Small intestine (tissue), 7 donors: ENCODE data around the gene MANEAL. TPM values are rescaled to one million over a fixed set of nuclear protein-coding genes. Genes with fewer than 3 reads are reported as not detected.

ENCODE experiments used
- DNase-seq, 2 donors: peaks; one replicate each; pipeline versions ENCODE4 v3.0.0 to v3.0.0-alpha.2; 2013
- FAIRE-seq: peaks from 2 replicates; lab custom pipeline; 2012; peaks lifted over from hg19 to GRCh38; lab: Jason Lieb, UNC
- H3K27ac ChIP-seq, 3 donors: one replicate each; pipeline ENCODE4 v1.5.1; 2013; ENCODE audit warnings: low read length in 2 of 3, mild to moderate bottlenecking in 2 of 3, control low read depth in 1 of 3, inconsistent platforms in 1 of 3, low read depth in 1 of 3, moderate library complexity in 1 of 3
- H3K27me3 ChIP-seq, 3 donors: one replicate each; pipeline ENCODE4 v1.6.1; 2013; ENCODE audit warnings: low read length in 3 of 3, inconsistent platforms in 1 of 3; ENCODE audit not compliant: control insufficient read depth in 3 of 3, insufficient read depth in 3 of 3
- H3K36me3 ChIP-seq, 3 donors: one replicate each; pipeline ENCODE4 v1.6.1; 2013; ENCODE audit warnings: low read length in 3 of 3, inconsistent platforms in 1 of 3, low read depth in 1 of 3, mild to moderate bottlenecking in 1 of 3, moderate library complexity in 1 of 3; ENCODE audit not compliant: control insufficient read depth in 3 of 3, insufficient read depth in 2 of 3
- H3K4me1 ChIP-seq, 3 donors: one replicate each; pipeline ENCODE4 v1.6.1; 2013; ENCODE audit warnings: low read length in 2 of 3, inconsistent platforms in 1 of 3, low read depth in 1 of 3, mild to moderate bottlenecking in 1 of 3, moderate library complexity in 1 of 3; ENCODE audit not compliant: control insufficient read depth in 3 of 3, insufficient read depth in 2 of 3
- H3K4me3 ChIP-seq, 3 donors: one replicate each; pipeline ENCODE4 v1.5.1; 2013; ENCODE audit warnings: low read length in 3 of 3, control low read depth in 1 of 3, inconsistent platforms in 1 of 3, low read depth in 1 of 3, mild to moderate bottlenecking in 1 of 3, moderate library complexity in 1 of 3
- H3K9me3 ChIP-seq, 2 donors: one replicate each; pipeline ENCODE4 v1.6.1; 2013; ENCODE audit warnings: low read depth in 1 of 2, low read length in 1 of 2; ENCODE audit not compliant: control insufficient read depth in 2 of 2, insufficient read depth in 1 of 2
- WGBS, 3 donors: extraction: QIAGEN DNeasy Blood & Tissue Kit; methylation state at CpG; one replicate each; pipeline ENCODE4 v1.1.7; 2013; 5-methylcytosine and 5-hydroxymethylcytosine counted together
- polyA plus RNA-seq, 4 donors: library from polyadenylated mRNA; stranded (reverse) in 3 of 4; unstranded in 1 of 4; fragments of 200-250 nt in 3 of 4; fragments of 120-200 nt in 1 of 4; gene quantifications; one replicate each; pipeline versions ENCODE4 v1.2.1 to v1.2.3, GENCODE V29; 2013
- donor health status: healthy with polysubstance abuse.
- donor health status: control.
- donor health status: control.
- donor health status: Bipolar disorder and iron deficiency.
- donor health status: healthy.

The MANEAL gene
- polyA plus RNA-seq, 4 donors = 0.81 to 6.1 (median 2.3) TPM

DNA sequence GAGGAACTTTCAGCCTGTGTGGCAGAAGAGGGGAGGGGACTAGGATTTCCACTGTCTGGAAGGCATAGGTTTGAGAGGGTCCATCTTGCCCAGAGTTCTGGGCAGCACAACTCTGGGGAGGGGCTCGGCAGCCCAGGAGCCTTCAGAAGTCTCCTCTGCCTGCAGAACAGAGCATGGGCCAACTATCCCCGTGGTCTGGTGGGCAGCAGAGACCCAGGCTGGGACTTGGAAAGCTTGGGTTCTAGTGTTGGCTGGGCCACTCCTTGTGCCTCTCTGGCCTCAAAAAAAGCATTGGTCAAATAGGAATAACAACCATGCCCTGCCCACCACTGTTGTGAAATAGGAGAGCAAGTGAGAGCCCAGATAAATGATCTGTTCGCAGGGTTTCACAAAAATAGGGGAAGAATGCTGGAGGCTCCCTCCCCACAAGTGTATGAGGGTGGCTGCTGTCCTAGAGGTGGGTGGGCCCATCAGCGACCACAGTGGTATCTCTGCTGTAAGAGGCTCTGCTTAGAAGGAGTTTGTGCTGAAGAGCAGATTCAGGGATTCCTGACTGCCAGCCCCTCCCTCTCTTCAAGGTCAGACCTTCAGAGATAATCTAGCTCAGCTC is 37.6 kb upstream of the MANEAL start:
- FAIRE-seq = no peak
- DNase-seq = no peak
- H3K9me3 ChIP-seq = no peaks in the 10 kb centered on the region
- H3K4me3 ChIP-seq = no peak overlapping the region
- whole genome bisulfite sequencing, 3 donors = 60 to 71% (median 67%) methylated on average over 4 of the region's 4 CpGs
- no peaks in the 10 kb centered on the region for H3K36me3 ChIP-seq
- peaks cover 3 to 52% (median 16%) of the 10 kb centered on the region in 3 donors for H3K27me3 ChIP-seq
- no peaks in the 10 kb centered on the region for H3K4me1 ChIP-seq
- no peak overlapping the region for H3K27ac ChIP-seq

GRCh38 chr1:37759451-37759850 is 34.2 kb upstream of the MANEAL start:
- FAIRE-seq = no peak
- H3K9me3 ChIP-seq = peaks cover 0 to 2% of the 10 kb centered on the region in 2 donors
- H3K4me1 ChIP-seq = no peaks in the 10 kb centered on the region
- no peaks in the 10 kb centered on the region for H3K36me3 ChIP-seq
- 78 to 83% (median 80%) methylated on average over 2 of the region's 2 CpGs for WGBS, 3 donors
- no peak overlapping the region for H3K27ac ChIP-seq
- H3K4me3 ChIP-seq = no peak overlapping the region
- DNase-seq = no peak
- H3K27me3 ChIP-seq = peaks cover 2 to 54% (median 21%) of the 10 kb centered on the region in 3 donors

- DNase-seq = no peak
- H3K4me3 ChIP-seq = no peak overlapping the region
- no peak overlapping the region for H3K27ac ChIP-seq
- H3K4me1 ChIP-seq = peaks cover 0 to 2% (median 0%) of the 10 kb centered on the region in 3 donors
- no peaks in the 10 kb centered on the region for H3K36me3 ChIP-seq
- WGBS, 3 donors = 56 to 74% (median 72%) methylated on average over 61 to 68 of the region's 68 CpGs
- FAIRE-seq = no peak
- H3K27me3 ChIP-seq = peaks cover 5 to 61% (median 37%) of the 10 kb centered on the region in 3 donors
- peaks cover 0 to 2% of the 10 kb centered on the region in 2 donors for H3K9me3 ChIP-seq
Observed at GRCh38 chr1:37761416-37762095, 32.1 kb upstream of the MANEAL start.

DNA sequence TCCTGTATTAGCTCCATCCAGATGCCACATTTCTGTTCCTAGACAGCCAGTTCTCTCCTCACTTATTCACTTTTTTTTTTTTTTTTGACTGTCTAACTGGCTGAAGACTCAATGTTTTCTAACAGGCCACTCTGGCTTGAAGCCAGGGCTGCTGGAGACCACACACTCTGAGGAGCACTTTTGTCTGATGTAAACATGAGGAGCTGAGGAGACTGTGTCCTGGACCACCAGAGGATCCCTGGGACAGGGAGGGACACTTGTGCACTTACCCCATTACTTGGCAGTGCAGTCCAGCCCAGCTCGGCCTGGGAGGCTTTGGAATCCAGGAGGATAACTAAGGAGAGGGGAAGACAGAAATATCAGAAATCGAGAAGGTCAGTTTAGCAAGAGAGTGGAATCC is 31.1 kb upstream of the MANEAL start:
- peaks cover 0 to 2% of the 10 kb centered on the region in 2 donors for H3K9me3 ChIP-seq
- no peaks in the 10 kb centered on the region for H3K36me3 ChIP-seq
- no peak overlapping the region for H3K27ac ChIP-seq
- no peak for FAIRE-seq
- H3K4me1 ChIP-seq = peaks cover 0 to 2% (median 0%) of the 10 kb centered on the region in 3 donors
- 48 to 63% (median 62%) methylated on average over 2 of the region's 2 CpGs for WGBS, 3 donors
- DNase-seq = no peak
- no peak overlapping the region for H3K4me3 ChIP-seq
- peaks cover 7 to 59% (median 43%) of the 10 kb centered on the region in 3 donors for H3K27me3 ChIP-seq

DNA sequence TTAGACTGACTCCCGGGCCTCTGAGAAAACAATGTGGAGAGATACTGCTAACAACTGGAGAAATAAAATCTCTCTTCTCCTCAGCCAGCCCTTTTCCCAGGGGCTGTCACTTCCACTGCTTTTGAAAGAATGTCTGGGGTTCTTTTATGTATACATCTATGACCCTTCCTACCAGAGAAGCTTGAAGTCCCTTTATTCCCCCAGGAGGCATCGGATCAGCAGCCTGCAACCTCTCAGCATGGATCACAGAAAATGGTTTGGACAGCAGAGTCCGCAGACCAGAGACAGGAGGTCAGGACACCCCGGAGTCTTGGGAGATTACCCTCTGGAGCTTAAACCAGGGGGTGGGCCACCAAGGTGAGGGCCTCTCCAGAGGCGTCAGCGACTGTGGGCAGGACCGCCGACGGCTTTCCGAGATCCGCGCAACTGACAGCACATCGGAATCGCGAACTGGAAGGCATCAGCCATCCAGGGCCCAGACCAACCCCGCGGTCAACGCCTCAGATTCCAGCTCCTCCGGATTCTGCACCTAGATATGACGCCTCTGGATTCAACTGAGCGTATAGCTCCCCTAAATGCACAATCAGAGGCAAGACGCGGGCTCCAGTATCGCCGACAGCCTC is 29.7 kb upstream of the MANEAL start:
- Histone ChIP-seq H3K36me3 (no peaks in the 10 kb centered on the region), H3K27me3 (peaks cover 7 to 54% (median 45%) of the 10 kb centered on the region in 3 donors), H3K27ac (no peak overlapping the region), H3K4me1 (peaks cover 0 to 2% (median 0%) of the 10 kb centered on the region in 3 donors), H3K4me3 (no peak overlapping the region), H3K9me3 (peaks cover 0 to 2% of the 10 kb centered on the region in 2 donors)
- no peak for FAIRE-seq
- 27 to 43% (median 36%) methylated on average over 22 to 25 of the region's 25 CpGs for WGBS, 3 donors
- DNase-seq = no peak

GRCh38 chr1:37764414-37764825 is 29.2 kb upstream of the MANEAL start:
- Histone ChIP-seq H3K27ac (no peak overlapping the region), H3K4me3 (no peak overlapping the region), H3K4me1 (peaks cover 0 to 2% (median 0%) of the 10 kb centered on the region in 3 donors), H3K9me3 (peaks cover 0 to 2% of the 10 kb centered on the region in 2 donors), H3K36me3 (no peaks in the 10 kb centered on the region), H3K27me3 (peaks cover 7 to 54% (median 43%) of the 10 kb centered on the region in 3 donors)
- WGBS, 3 donors = 6 to 20% (median 10%) methylated on average over 24 to 29 of the region's 29 CpGs
- peak in 1 of 2 donors; percentile 72 for DNase-seq
- FAIRE-seq = no peak

DNA sequence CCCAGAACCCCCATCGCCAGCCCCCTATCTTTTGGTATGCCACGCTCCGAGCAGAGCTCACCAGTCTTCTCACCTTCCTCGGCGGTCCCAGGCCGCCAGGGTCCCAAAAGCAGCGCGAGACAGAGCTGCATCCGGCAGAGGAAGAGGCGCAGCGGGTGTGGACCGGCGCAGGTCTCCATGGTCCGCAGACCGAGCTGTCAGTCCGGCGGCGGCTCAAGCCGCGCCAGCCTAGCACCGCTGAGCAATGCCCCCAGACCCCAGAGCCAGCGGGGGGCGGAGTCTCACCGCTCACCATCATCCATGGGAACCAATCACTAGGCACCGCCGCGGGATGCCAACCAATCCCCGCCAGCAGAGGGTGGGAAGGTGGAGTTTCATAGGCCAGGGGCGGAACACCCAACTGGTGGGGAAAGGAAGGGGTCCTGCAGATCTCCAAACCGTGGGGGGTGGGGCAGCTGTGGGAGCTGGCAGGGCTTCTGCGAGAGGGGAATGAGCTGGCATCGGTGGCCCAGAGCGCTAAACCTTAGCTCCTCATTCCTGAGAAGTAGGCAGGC is 28.7 kb upstream of the MANEAL start, which contains the start of gene EPHA10:
Gene EPHA10 (minus strand): TSS at position 233 of the 554 bp plus-strand sequence. CDS start 54 bp downstream, at position 179.
- Histone ChIP-seq H3K9me3 (peaks cover 0 to 2% of the 10 kb centered on the region in 2 donors), H3K36me3 (no peaks in the 10 kb centered on the region), H3K27me3 (peaks cover 7 to 54% (median 42%) of the 10 kb centered on the region in 3 donors), H3K27ac (no peak within 1 kb of the TSS), H3K4me1 (peaks cover 0 to 2% (median 0%) of the 10 kb centered on the region in 3 donors), H3K4me3 (no peak within 1 kb of the TSS)
- DNase-seq (no peak), FAIRE-seq (no peak)
- WGBS, 3 donors = 6 to 20% (median 16%) methylated on average over 33 of the region's 33 CpGs
